DND-41 (cell line): ENCODE data around the gene ZNF816.
"Not testable (repeated sequence)": the region's sequence is repeated elsewhere in the genome, so short reads cannot be mapped to it uniquely, and the experiment has no call there.

Source experiments
- ATAC-seq: fragments of 200-7000 bp; cut with Tn5 transposase; 3 replicates; pipeline ENCODE4 v1.9.1; 2021; ENCODE audit warnings: low read depth; ENCODE audit not compliant: insufficient read depth
- DNase-seq: peaks from one replicate; pipeline ENCODE4 v3.0.0-alpha.2; 2020
- H2AFZ ChIP-seq: 2 replicates; pipeline ENCODE4 v1.6.0; 2012; ENCODE audit warnings: low read depth, low read length
- H3K27ac ChIP-seq: 2 replicates; pipeline ENCODE4 v1.5.1; 2012; ENCODE audit warnings: low read length, inconsistent platforms
- H3K27me3 ChIP-seq: fragments of 200-600 bp; sonication (generic); 2 replicates; pipeline ENCODE4 v1.6.0; 2012; ENCODE audit warnings: low read length, mild to moderate bottlenecking, inconsistent platforms; ENCODE audit not compliant: insufficient read depth, poor library complexity
- H3K36me3 ChIP-seq: 2 replicates; pipeline ENCODE4 v1.5.1; 2012; ENCODE audit warnings: low read length, inconsistent platforms; ENCODE audit not compliant: insufficient read depth
- H3K4me1 ChIP-seq: 2 replicates; pipeline ENCODE4 v1.5.1; 2012; ENCODE audit warnings: mild to moderate bottlenecking, low read length; ENCODE audit not compliant: insufficient read depth
- H3K4me2 ChIP-seq: 2 replicates; pipeline ENCODE4 v1.6.0; 2012; ENCODE audit warnings: mild to moderate bottlenecking, moderate library complexity, low read length, inconsistent platforms; ENCODE audit not compliant: insufficient read depth
- H3K4me3 ChIP-seq, 2 experiments: fragments of 200-600 bp in 1 of 2; shearing (Covaris generic) in 1 of 2; 2 replicates each; pipeline ENCODE4 v1.5.1; 2012 to 2016; ENCODE audit warnings: inconsistent platforms in 2 of 2, low read length in 2 of 2, mild to moderate bottlenecking in 2 of 2, low read depth in 1 of 2, moderate library complexity in 1 of 2
- H3K79me2 ChIP-seq: 2 replicates; pipeline ENCODE4 v1.6.0; 2012; ENCODE audit warnings: low read length, inconsistent platforms; ENCODE audit not compliant: insufficient read depth
- H3K9ac ChIP-seq: 2 replicates; pipeline ENCODE4 v1.6.0; 2012; ENCODE audit warnings: low read depth, mild to moderate bottlenecking, inconsistent platforms, low read length, moderate library complexity
- H3K9me3 ChIP-seq: 2 replicates; pipeline ENCODE4 v1.5.1; 2012; ENCODE audit warnings: low read length, moderate library complexity, mild to moderate bottlenecking, inconsistent platforms; ENCODE audit not compliant: insufficient read depth, severe bottlenecking
- H4K20me1 ChIP-seq: 2 replicates; pipeline ENCODE4 v1.6.0; 2012; ENCODE audit warnings: low read length; ENCODE audit not compliant: insufficient read depth
- EZH2 ChIP-seq: IDR thresholded peaks from 3 replicates; pipeline ENCODE4 v1.6.1; 2012; ENCODE audit warnings: borderline replicate concordance, low read depth, mild to moderate bottlenecking, moderate library complexity, low read length, inconsistent platforms; ENCODE audit not compliant: severe bottlenecking
- TF ChIP-seq, protein P1 (sequence below): IDR thresholded peaks from 2 replicates; pipeline ENCODE4 v1.5.1; 2012; ENCODE audit warnings: borderline replicate concordance, low read length, moderate library complexity, mild to moderate bottlenecking; ENCODE audit not compliant: poor library complexity, severe bottlenecking; ENCODE audit errors: extremely low read depth

ZNF816 gene

DNA sequence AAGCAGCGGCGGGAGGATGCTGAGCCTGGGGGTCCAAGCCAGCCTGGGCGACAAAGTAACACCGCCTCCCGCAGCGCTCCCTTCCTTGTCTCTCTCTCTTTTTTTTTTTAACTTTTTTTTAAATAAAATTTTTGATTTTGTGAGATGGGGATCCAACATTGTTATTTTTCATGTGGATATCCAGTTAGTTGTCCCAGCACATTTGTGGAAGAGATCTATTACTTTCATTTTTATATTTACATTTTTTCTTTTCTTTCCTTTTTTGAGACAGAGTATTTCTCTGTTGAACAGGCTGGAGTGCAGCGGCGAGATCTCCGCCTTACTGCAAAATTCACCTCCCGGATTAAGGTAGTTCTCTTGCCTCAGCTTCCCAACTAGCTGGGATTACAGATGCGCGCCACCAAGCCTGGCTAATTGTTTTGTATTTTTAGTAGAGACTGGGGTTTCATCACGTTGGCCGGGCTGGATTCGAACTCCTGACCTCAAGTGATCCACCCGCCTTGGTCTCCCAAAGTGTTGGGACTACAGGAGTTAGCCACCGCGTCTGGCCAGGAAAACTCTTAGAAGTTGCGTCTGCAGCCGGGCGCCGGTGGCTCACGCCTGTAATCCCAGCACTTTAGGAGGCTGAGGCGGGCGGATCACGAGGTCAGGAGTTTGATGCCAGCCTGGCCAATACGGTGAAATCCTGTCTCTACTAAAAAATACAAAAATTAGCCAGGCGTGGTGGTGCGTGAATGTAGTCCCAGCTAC is 19.4 kb downstream of the ZNF816 start:
- H3K27ac ChIP-seq, result peak overlapping the region; percentile 86
- no peak for DNase-seq
- peak overlapping the region; percentile 91 for H3K9ac ChIP-seq
- peak overlapping the region; percentile 66 to 88 for H3K4me3 ChIP-seq
- no peaks in the 10 kb centered on the region; the same call in 1 of the 2 replicates for H3K36me3 ChIP-seq
- peaks cover 33% of the 10 kb centered on the region for H3K79me2 ChIP-seq
- no peaks in the 10 kb centered on the region for H3K27me3 ChIP-seq
- peaks cover 34% of the 10 kb centered on the region for H3K4me1 ChIP-seq
- ATAC-seq, result no peak; the same call in 2 of the 3 replicates
- no peaks in the 10 kb centered on the region for H3K9me3 ChIP-seq
- peak overlapping the region; percentile 67 for H2AFZ ChIP-seq
- H4K20me1 ChIP-seq, result no peaks in the 10 kb centered on the region
- H3K4me2 ChIP-seq, result peak overlapping the region; percentile 95
- TF ChIP-seq, protein P1, sequence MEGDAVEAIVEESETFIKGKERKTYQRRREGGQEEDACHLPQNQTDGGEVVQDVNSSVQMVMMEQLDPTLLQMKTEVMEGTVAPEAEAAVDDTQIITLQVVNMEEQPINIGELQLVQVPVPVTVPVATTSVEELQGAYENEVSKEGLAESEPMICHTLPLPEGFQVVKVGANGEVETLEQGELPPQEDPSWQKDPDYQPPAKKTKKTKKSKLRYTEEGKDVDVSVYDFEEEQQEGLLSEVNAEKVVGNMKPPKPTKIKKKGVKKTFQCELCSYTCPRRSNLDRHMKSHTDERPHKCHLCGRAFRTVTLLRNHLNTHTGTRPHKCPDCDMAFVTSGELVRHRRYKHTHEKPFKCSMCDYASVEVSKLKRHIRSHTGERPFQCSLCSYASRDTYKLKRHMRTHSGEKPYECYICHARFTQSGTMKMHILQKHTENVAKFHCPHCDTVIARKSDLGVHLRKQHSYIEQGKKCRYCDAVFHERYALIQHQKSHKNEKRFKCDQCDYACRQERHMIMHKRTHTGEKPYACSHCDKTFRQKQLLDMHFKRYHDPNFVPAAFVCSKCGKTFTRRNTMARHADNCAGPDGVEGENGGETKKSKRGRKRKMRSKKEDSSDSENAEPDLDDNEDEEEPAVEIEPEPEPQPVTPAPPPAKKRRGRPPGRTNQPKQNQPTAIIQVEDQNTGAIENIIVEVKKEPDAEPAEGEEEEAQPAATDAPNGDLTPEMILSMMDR, result no peak
- no peak for TF ChIP-seq EZH2

DNA sequence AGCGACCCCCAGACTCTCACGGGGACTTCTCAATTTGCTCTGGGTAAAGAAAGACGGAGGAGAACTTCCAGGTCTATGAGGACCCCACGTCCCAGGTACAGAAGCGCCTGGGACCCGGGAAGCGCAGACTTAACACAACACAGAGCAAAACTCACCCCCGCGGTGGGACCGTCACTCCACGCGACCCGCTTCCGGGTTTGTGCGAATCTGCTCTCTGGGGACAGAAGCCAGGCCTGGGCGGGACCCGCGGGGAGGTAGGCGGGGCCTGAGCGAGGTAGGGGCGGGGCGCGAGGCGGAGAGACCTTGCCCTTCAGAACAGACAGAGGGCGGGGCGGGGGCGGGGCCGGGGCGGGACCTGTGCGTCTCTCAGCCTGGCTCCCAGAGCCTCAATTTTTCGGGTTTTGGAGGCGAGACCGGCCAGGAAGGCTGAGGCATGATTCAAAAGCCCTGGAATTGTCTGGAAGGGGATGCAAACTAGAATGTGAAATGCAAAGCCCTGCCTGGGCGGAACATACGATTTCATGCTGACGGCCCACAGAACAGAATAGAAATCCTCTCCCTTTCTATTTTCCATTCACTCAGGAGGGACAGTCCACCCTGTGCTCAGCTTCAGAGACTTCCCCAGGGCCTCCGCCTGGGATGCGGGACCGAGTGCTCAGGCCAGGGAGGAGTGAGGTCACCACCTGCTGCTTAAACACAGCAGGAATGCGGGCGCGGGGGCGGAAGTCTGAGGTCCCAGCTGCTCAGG is 20.1 kb downstream of the ZNF816 start:
- no peak for TF ChIP-seq EZH2
- TF ChIP-seq, protein P1, result peak; percentile 15
- peak; percentile 97 for DNase-seq
- peak overlapping the region; percentile 95 for H3K4me2 ChIP-seq
- H3K4me3 ChIP-seq, result peak overlapping the region; percentile 88 to 93
- ATAC-seq, result peak; percentile 90
- H3K9ac ChIP-seq, result peak overlapping the region; percentile 91
- H3K36me3 ChIP-seq, result 0 out of 2 replicates have a peak, but pooled peaks cover 1% of the 10 kb centered on the region
- peaks cover 34% of the 10 kb centered on the region for H3K4me1 ChIP-seq
- H3K27ac ChIP-seq, result peak overlapping the region; percentile 93
- no peaks in the 10 kb centered on the region for H3K27me3 ChIP-seq
- no peaks in the 10 kb centered on the region for H4K20me1 ChIP-seq
- peaks cover 39% of the 10 kb centered on the region for H3K79me2 ChIP-seq
- H2AFZ ChIP-seq, result peak overlapping the region; percentile 99
- H3K9me3 ChIP-seq, result no peaks in the 10 kb centered on the region

DNA sequence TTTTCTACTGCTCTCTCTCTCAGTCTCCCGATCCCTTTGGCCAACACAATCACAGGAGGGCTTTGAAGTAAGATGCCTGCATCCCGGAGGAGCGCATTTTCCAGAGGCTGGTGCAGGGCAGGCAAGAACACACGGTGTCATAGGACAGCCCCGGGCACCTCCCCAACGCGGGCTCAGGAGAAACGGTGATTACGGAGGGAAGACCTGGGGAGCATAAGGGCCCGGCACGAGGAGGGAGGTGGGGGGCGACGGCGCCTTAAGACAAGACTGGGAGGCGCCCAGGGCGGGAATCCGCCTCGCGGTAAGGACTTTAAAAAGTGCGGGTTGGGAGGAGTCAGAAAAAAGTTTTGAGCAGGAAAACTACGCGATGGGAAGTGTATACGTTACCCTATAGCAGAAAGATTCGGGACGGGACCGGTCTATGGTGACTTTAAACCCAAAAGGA is 20.7 kb downstream of the ZNF816 start:
- ATAC-seq (peak; percentile 41), DNase-seq (peak; percentile 54)
- Histone ChIP-seq H3K9ac (peak overlapping the region; percentile 91), H3K4me2 (peak overlapping the region; percentile 95), H3K9me3 (no peaks in the 10 kb centered on the region), H3K27ac (peak overlapping the region; percentile 93), H3K79me2 (peaks cover 44% of the 10 kb centered on the region), H3K27me3 (no peaks in the 10 kb centered on the region), H3K4me1 (peaks cover 34% of the 10 kb centered on the region), H3K4me3 (peak overlapping the region; percentile 88 to 93), H4K20me1 (no peaks in the 10 kb centered on the region), H3K36me3 (0 out of 2 replicates have a peak, but pooled peaks cover 6% of the 10 kb centered on the region), H2AFZ (peak overlapping the region; percentile 99)
- TF ChIP-seq, protein P1, result no peak
- TF ChIP-seq EZH2, result no peak

DNA sequence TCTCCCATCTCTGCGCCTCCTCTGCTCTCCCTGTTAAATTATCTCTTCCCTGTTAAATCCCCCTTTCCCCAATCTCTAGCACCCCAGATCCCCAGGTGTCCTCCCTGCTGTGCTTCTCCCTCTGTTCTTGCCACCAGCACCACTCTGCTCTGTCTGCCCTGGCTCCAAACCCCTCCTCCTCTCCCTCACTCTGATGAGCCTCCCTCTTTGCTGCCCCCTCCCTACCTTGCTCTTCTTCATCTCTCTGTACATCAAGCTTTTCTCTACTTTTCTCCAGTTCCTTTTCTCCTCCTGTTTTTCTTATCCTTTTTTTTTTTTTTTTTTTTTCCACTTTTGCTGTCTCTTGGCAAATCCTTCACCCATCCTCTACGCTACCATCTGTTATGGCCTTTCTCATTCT is 21.2 kb downstream of the ZNF816 start:
- peak overlapping the region; percentile 99 for H2AFZ ChIP-seq

DNA sequence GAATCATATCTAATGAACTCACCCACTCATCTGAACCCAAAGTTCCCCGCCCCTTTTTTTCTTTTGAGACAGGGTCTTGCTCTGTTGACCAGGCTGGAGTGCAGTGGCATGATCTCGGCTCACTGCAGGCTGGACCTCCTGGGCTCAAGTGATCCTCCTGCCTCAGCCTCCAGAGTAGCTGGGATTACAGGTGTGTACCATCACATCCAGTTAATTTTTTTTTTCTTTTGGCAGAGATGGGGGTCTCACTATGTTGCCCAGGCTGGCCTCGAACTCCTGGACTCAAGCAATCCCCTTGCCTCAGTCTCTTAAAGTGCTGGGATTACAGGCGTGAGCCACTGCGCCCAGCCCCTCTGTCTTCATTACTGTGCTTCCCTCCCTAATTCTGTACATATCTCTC is 21.8 kb downstream of the ZNF816 start:
- not testable (repeated sequence) for H2AFZ ChIP-seq, DNase-seq, H3K27ac ChIP-seq, H3K4me3 ChIP-seq, H3K27me3 ChIP-seq, H3K9ac ChIP-seq, H4K20me1 ChIP-seq, H3K9me3 ChIP-seq, ATAC-seq
- H3K4me1 ChIP-seq, result peaks cover 34% of the 10 kb centered on the region
- H3K36me3 ChIP-seq, result 0 out of 2 replicates have a peak, but pooled peaks cover 13% of the 10 kb centered on the region
- H3K4me2 ChIP-seq, result peak overlapping the region; percentile 95
- H3K79me2 ChIP-seq, result peaks cover 51% of the 10 kb centered on the region

More for the DNA sequence above, 21.2 kb downstream of the ZNF816 start:
- not testable (repeated sequence) for ATAC-seq, H3K9me3 ChIP-seq, H4K20me1 ChIP-seq, H3K27me3 ChIP-seq
- Histone ChIP-seq H3K4me1 (peaks cover 34% of the 10 kb centered on the region), H3K4me2 (peak overlapping the region; percentile 95), H3K36me3 (0 out of 2 replicates have a peak, but pooled peaks cover 10% of the 10 kb centered on the region), H3K27ac (peak overlapping the region; percentile 93; the same call in 1 of the 2 replicates), H3K4me3 (peak overlapping the region; percentile 88 to 93; a peak in 3 of 4 replicates), H3K9ac (peak overlapping the region; percentile 91), H3K79me2 (peaks cover 46% of the 10 kb centered on the region)
- DNase-seq, result peak; percentile 51
